PC-9 (cell line): ENCODE data around the gene DBX1.

Experiments
- EZH2 ChIP-seq: fragments of 200-600 bp; sonication (generic); IDR thresholded peaks from 2 replicates; pipeline ENCODE4 v1.8.0; 2017; ENCODE audit warnings: antibody characterized with exemption, low read depth
- TF ChIP-seq, protein P1 (sequence below): fragments of 200-600 bp; sonication (generic); conservative IDR thresholded peaks from 2 replicates; pipeline ENCODE4 v1.6.1; 2017; ENCODE audit warnings: mixed run types, antibody characterized with exemption, mild to moderate bottlenecking, moderate library complexity

DNA sequence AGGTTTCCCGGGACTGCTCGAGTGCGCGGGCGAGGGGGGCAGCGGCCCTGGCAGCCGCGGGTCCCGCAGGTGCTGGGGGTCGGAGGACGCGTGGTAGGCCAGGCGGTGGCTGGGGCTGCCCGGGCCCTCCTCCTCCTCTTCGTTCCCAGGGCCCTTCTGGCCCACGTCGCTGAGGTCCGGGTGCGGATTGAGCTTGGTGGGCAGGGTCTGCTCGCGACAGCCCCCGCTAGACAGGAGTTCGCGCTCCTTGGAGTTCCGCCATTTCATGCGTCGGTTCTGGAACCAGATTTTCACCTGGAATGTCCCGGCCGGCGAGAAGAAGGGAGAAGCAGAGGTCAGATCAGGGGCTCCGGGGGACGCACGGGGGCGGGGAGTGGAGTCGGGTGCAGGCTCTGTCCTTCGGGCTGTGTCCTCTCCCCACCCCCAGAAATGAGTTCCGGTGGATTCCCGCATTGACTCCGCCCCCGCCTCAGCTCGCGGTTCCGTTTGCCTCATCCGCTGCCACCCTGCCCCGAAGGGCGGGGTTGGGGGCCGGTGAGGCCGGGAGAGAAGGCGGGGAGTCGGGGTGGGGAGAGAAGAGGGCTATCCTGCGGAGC is 3.9 kb downstream of the DBX1 start:
- TF ChIP-seq, protein P1, sequence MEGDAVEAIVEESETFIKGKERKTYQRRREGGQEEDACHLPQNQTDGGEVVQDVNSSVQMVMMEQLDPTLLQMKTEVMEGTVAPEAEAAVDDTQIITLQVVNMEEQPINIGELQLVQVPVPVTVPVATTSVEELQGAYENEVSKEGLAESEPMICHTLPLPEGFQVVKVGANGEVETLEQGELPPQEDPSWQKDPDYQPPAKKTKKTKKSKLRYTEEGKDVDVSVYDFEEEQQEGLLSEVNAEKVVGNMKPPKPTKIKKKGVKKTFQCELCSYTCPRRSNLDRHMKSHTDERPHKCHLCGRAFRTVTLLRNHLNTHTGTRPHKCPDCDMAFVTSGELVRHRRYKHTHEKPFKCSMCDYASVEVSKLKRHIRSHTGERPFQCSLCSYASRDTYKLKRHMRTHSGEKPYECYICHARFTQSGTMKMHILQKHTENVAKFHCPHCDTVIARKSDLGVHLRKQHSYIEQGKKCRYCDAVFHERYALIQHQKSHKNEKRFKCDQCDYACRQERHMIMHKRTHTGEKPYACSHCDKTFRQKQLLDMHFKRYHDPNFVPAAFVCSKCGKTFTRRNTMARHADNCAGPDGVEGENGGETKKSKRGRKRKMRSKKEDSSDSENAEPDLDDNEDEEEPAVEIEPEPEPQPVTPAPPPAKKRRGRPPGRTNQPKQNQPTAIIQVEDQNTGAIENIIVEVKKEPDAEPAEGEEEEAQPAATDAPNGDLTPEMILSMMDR, result no peak
- no peak for TF ChIP-seq EZH2
